Mesothelial cell of epicardium (in vitro differentiated cells): ENCODE data around the gene GIGYF1. TPM values are rescaled to one million over a fixed set of nuclear protein-coding genes. Genes with fewer than 3 reads are reported as not detected.

Experiments used
- DNase-seq, 2 experiments: peaks; one replicate each; pipeline ENCODE4 v3.0.0; 2021; ENCODE audit warnings: low spot score in 2 of 2; ENCODE audit not compliant: unreplicated experiment in 2 of 2
- H3K27ac Mint-ChIP-seq: 2 replicates; pipeline ENCODE4 v1.8.0; 2021; ENCODE audit warnings: mixed read lengths
- H3K27me3 Mint-ChIP-seq: 2 replicates; pipeline ENCODE4 v1.8.0; 2021; ENCODE audit warnings: low read depth, mixed read lengths
- H3K36me3 Mint-ChIP-seq: 2 replicates; pipeline ENCODE4 v1.8.0; 2021; ENCODE audit warnings: mixed read lengths
- H3K4me1 Mint-ChIP-seq: 2 replicates; pipeline ENCODE4 v1.8.0; 2021; ENCODE audit warnings: mixed read lengths
- H3K4me3 Mint-ChIP-seq: 2 replicates; pipeline ENCODE4 v1.8.0; 2021; ENCODE audit warnings: mild to moderate bottlenecking, moderate library complexity, mixed read lengths
- H3K9me3 Mint-ChIP-seq: 2 replicates; pipeline ENCODE4 v1.8.0; 2021; ENCODE audit warnings: mixed read lengths
- total RNA-seq: library from RNA; stranded (reverse); gene quantifications from 3 replicates; pipeline ENCODE4 v1.2.1, GENCODE V29; 2021
- TF ChIP-seq, protein P1 (sequence below): fragments of 200-600 bp; sonication (generic); IDR thresholded peaks from one replicate; pipeline ENCODE4 v1.5.0; 2021; ENCODE audit warnings: antibody characterized with exemption; ENCODE audit not compliant: unreplicated experiment

The GIGYF1 gene
- total RNA-seq, 1 donor from 2014 or later, result 99.2 TPM

DNA sequence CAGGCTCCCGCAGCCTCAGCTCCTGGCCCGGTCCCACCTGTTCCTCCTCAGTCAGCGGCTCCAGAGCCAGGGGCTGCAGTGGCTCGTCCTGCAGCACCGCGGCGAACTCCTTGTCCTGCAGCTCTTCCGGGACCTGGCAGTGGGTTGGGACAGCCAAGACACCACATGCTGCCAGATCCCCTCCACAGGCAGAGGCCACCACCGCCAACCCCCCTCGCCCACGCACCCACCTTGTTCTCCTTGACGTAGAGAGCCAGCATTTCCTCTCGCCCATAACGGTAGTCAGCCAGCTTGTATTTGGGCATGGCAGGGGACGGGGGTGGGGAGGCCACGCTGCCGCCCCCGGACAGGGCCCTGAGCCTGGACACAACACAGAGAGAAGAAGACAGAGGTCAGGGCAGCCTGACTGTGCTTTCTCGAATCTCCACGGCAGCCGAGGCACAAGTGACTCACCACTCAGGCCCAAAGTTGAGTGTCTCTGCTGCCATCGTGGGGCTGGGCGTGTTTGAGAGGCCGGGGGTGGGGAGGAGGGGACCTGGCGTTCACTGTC, 6.2 kb downstream of the GIGYF1 start:
- TF ChIP-seq, protein P1, sequence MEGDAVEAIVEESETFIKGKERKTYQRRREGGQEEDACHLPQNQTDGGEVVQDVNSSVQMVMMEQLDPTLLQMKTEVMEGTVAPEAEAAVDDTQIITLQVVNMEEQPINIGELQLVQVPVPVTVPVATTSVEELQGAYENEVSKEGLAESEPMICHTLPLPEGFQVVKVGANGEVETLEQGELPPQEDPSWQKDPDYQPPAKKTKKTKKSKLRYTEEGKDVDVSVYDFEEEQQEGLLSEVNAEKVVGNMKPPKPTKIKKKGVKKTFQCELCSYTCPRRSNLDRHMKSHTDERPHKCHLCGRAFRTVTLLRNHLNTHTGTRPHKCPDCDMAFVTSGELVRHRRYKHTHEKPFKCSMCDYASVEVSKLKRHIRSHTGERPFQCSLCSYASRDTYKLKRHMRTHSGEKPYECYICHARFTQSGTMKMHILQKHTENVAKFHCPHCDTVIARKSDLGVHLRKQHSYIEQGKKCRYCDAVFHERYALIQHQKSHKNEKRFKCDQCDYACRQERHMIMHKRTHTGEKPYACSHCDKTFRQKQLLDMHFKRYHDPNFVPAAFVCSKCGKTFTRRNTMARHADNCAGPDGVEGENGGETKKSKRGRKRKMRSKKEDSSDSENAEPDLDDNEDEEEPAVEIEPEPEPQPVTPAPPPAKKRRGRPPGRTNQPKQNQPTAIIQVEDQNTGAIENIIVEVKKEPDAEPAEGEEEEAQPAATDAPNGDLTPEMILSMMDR, result no peak
- Mint-ChIP-seq H3K9me3 (no peaks in the 10 kb centered on the region), H3K27me3 (no peaks in the 10 kb centered on the region), H3K4me1 (peaks cover 17% of the 10 kb centered on the region), H3K4me3 (no peak overlapping the region), H3K27ac (no peak overlapping the region), H3K36me3 (peaks cover 13% of the 10 kb centered on the region)
- DNase-seq, result no peak

DNA sequence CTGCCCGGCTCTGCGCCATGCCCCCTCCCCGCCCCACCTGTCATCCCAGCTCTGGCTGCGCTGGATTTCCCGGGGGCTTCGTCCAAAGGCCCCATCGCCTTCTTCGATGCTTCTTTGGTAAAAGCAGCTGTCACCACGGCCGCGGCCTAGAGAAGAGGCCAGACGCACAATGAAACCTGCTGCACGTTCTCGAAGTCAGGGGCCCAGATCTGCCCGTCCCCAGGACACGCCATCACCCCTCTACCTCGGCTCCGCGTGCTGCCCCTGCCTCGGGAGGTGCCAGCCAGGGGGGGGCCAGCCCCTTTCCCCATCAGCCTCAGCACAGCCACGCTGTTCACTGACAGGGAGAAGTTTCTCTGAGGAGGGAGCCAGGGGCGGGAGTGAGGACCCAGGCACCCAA, 6.8 kb downstream of the GIGYF1 start:
- H3K27me3 Mint-ChIP-seq, result no peaks in the 10 kb centered on the region
- no peak overlapping the region for H3K4me3 Mint-ChIP-seq
- no peak for DNase-seq
- peaks cover 12% of the 10 kb centered on the region for H3K4me1 Mint-ChIP-seq
- no peak overlapping the region for H3K27ac Mint-ChIP-seq
- peaks cover 13% of the 10 kb centered on the region for H3K36me3 Mint-ChIP-seq
- H3K9me3 Mint-ChIP-seq, result no peaks in the 10 kb centered on the region
- TF ChIP-seq, protein P1, result no peak

DNA sequence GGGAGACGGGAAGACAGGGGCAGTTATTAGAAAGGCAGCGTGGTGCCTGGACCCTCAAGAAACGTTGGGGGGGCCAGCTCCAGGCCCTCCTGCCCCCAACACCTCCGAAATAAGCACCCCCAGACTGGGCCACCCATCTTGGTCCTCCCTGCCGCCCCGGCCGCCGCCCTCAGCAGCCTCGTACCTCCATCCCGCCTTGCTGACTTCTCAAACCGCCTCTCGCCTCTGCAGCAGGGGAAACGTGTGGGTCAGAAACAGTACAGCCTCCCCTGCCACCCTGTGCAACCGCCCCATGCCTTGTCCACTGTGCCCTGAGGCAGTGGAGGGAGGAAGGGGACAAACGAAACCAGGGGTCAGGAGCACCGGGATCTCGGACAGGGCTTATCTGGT, 7.2 kb downstream of the GIGYF1 start:
- DNase-seq, result no peak
- Mint-ChIP-seq H3K36me3 (peaks cover 13% of the 10 kb centered on the region), H3K27me3 (no peaks in the 10 kb centered on the region), H3K9me3 (no peaks in the 10 kb centered on the region), H3K4me3 (no peak overlapping the region), H3K27ac (no peak overlapping the region), H3K4me1 (peaks cover 7% of the 10 kb centered on the region)
- TF ChIP-seq, protein P1, result no peak

DNA sequence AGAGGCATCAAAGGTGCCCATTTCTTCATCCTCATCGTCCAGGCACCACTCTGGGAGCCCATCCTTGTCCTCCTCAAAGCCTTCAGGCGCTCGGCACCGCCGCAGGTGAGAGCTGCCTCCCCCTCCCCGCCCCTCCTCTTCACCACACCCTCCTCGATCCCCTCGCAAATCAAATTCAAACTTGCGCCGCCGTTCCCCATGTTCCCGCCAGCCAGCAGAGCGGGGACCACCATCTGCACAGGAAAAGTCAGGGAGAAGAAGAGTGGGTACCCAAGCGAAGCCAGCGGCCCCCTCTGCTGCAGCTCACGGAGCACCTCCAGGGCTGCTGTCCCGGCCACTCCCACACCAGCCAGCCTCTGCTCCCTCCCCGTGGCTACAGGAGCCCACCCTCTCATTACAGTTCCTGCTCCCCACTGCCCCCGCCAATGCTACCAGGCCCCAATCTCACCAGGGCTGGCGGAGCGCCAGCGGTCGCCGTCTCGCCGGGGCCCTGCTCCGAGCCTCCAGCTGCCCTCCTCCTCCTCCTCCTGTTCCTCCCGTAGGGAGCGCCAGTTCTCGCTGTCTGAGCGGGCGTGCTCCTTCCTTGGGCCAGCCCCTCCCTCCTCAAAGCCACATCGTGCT, 7.7 kb downstream of the GIGYF1 start:
- DNase-seq, result no peak
- Mint-ChIP-seq H3K27ac (no peak overlapping the region), H3K4me3 (no peak overlapping the region), H3K4me1 (peaks cover 4% of the 10 kb centered on the region), H3K36me3 (peaks cover 13% of the 10 kb centered on the region), H3K27me3 (no peaks in the 10 kb centered on the region), H3K9me3 (no peaks in the 10 kb centered on the region)
- TF ChIP-seq, protein P1, result no peak

DNA sequence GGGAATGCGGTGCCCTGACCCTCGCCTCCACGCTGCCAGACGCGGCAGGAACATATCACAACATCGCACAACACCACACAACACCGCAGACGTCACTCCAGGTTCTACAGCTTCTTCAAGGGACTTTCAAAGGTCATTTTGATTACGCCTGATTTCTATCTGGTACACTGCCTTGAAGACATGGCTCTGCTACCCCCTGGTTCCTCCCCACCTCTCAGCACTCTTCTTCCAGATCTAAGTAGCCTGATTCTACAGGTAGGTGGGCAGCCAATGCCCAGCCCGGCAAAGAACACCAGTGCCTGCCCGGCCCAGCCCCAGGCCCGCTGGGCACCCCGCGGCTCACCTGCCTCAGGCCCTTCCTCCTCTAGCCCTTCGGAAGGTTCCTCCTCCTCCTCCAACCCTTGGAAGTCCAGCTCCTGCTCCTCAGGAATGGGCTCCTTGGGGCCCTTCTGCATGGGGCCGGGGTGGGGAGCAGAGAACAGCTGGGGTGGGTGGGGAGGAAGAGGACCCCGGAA, 8.4 kb downstream of the GIGYF1 start:
- Mint-ChIP-seq H3K4me1 (peaks cover 2% of the 10 kb centered on the region), H3K36me3 (peaks cover 13% of the 10 kb centered on the region), H3K4me3 (no peak overlapping the region), H3K27ac (no peak overlapping the region), H3K27me3 (no peaks in the 10 kb centered on the region), H3K9me3 (no peaks in the 10 kb centered on the region)
- TF ChIP-seq, protein P1, result no peak
- no peak for DNase-seq
